SIG-M5 treated with dmso at 0.1 percent for 504 hours (cell line): ENCODE measurements around the gene LTBP4.
A peak's percentile ranks its signal among the peaks of the same experiment; 100 is the strongest.

ENCODE experiments used
- DNase-seq: peaks from one replicate; lab custom pipeline; 2025; ENCODE audit not compliant: unreplicated experiment; lab: John Stamatoyannopoulos, UW

LTBP4 gene

GRCh38 chr19:40658031-40658430, 56.9 kb downstream of the LTBP4 start:
- no peak for DNase-seq

DNA sequence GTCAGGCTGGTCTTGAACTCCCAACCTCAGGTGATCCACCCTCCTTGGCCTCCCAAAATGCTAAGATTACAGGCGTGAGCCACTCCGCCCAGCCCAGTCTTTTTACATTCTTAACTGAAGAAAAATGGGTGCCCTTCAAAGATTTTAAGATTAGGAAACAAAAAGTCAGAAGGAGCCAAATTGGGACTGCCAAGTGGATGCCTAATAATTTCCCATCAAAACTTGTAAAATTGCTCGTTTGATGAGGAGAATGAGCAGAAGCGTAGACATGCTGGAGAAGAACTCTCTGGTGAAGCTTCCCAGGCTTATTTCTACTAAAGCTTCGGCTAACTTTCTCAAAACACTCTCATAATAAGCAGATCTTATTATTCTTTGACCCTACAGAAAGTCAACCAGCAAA, 57.9 kb downstream of the LTBP4 start:
- DNase-seq = no peak

GRCh38 chr19:40659566-40659965, 58.4 kb downstream of the LTBP4 start:
- DNase-seq = no peak

- DNase-seq = no peak
These were observed 60.4 kb downstream of the LTBP4 start for GRCh38 chr19:40661616-40662015.

GRCh38 chr19:40662925-40663694, 61.9 kb downstream of the LTBP4 start:
- peak; percentile 59 for DNase-seq

DNA sequence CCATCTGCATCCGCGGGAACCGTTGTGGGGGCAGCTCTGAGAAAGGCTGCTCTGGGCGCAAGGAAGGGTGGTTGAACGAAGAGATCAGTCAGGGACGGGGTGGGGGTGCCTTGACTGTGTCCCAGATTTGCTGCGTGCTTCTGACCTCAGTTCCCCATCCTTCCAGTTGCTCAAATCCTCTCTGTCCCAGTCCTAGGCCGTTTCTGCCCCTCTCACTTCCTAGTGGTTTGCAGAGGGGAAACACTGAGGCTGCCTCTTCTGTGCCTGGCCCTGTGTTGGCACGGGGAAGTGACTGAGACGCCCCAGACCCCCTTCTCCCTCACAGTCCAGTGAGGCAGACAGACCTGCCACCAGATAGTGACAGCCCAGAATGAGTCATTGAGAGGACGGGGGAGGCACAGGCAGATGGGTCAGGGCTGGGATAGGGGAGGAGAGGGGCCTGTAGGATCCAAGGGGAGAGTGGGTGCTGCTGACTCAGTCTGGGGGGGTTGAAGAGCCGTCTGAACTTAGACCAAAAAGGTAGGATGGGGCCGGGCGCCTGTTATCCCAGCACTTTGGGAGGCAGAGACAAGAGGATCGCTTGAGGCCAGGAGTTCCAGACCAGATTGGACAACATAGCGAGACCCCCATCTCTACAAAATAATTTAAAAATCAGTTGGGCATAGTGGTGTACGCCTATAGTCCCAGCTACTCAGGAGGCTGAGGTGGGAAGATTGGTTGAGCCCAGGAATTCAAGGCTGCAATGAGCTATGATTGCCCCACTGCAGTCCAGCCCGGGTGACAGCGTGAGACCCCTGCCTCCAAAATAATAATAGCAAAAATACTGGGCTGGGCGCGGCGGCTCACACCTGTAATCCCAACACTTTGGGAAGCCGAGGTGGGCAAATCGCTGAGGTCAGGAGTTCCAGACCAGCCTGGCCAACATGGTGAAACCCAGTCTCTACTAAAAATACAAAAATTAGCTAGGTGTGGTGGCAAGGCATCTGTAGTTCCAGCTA, 62.8 kb downstream of the LTBP4 start:
- no peak for DNase-seq

DNA sequence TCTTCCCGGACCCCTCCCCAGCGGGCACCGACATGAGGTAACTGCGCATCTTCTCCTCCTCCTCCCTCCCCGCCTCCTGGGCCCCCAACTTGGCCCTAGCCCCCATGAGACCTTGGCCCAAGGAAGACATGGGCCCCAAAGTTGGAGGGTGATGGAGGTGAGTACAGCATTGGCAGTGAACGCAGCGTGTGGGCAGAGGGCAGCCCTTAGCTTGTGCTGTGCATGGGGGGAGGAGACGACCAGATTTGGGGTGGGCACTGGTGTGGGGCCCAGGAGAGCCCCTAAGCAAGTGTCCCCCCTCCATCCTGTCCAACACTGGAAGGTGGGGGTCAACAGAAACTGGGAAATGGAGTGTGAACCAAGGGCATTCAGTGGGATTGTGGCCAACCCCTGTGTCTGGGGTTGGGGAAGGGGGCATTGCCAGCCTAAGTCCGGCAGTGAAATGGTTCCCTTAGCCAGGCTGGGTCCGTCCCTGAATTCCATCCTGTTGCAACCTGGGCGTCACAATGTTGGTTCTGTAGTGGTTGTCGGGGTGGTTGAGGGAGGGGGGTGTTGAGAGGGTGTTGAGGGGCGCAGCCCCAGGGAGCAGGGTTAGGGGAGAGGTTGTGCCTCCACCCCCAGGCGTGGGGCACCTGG, 65.8 kb downstream of the LTBP4 start:
- no peak for DNase-seq

GRCh38 chr19:40667602-40668001, 66.4 kb downstream of the LTBP4 start:
- DNase-seq = no peak

DNA sequence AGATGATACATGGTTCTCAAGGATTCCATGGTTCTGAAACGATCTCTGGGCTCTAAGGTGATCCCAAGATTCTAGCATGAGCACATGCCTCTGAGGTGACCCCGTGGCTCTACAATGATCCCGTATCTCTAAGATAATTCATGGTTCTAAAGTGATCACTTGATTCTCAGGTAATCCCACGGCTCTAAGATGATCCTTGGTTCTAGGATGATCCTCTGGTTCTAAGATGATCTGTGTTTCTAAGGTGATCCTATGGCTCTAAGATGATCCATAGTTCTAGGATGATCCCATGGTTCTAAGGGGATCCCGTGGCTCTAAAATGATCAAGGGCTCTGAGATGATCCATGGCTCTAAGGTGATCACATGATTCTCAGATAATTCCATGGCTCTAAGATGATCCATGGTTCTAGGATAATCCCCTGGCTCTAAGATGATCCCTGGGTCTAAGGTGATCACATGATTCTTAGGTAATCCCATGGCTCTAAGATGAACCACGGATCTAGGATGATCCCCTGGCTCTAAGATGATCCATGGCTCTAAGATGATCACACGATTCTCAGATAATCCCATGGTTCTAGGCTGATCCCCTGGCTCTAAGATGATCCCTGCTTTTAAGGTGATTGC, 67.9 kb downstream of the LTBP4 start:
- DNase-seq = no peak

GRCh38 chr19:40671404-40671803, 70.2 kb downstream of the LTBP4 start:
- DNase-seq = no peak

DNA sequence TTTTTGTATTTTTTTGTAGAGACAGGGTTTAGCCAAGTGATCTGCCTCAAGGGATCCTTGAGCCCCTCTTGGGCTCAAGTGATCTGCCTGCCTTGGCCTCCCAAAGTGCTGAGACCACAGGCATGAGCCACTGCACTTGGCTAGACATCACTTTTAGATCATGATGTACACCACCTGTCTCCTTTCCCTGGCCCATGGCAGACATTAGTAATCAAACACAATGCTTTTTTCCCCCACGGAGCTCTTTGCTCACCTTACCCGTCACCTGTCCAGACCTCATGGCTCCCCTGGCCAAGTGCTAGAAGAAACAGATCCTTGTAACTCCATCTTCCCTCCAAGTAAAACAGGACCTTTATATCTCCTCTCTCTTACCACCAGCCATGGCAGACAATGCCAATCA, 70.9 kb downstream of the LTBP4 start:
- DNase-seq = no peak

- no peak for DNase-seq
These were observed 71.6 kb downstream of the LTBP4 start for GRCh38 chr19:40672573-40673299.

- no peak for DNase-seq
These were observed 72.2 kb downstream of the LTBP4 start for GRCh38 chr19:40673397-40673796.

DNA sequence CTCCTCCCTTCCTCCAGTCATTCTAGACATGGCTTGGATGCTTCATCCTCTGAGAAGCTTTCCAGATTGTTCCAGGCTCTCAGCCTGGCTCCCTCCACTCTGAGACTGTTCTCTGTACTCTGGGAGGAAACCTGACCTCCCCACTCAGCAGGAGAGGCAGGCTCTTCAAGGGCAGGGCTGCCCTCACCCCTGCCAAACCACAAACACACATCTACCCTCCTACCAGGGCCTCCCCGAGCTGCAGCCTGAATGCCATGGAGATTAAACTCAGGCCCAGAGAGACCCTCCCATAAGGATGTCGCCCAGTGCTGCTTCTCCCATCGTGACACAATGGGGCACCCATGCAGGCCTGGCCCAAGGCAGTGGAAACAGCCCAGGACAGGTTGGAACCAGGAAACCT, 73.1 kb downstream of the LTBP4 start:
- no peak for DNase-seq

DNA sequence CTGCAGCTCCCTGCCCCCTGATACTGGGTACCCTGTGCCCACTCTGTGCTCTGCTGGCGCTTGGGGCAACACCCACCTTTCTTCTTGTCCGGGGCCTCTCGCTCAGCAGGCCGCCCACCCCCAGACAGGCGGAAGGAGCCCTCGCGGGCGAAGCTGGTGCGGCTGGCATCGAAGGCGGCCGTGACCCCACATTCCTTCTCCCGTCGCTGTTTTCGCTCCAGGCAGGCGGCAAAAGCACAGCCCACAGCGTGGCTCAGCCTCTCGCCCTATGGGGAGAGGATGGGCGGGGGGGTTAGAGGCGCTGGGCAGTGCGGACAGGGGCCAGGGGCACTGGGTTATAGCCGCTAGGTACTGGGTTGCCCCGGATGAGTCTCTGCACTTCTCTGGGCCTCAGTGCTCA, 76.0 kb downstream of the LTBP4 start:
- no peak for DNase-seq
